GM21360 (cell line): ENCODE results near the gene THAP12.
"Not testable (repeated sequence)": the region's sequence is repeated elsewhere in the genome, so short reads cannot be mapped to it uniquely, and the experiment has no call there.

Source experiments
- ATAC-seq: cut with Tn5 transposase; IDR thresholded peaks from one replicate; pipeline ENCODE4 v1.9.1; 2021; ENCODE audit warnings: mild to moderate bottlenecking, moderate library complexity; ENCODE audit not compliant: unreplicated experiment

Gene THAP12

DNA sequence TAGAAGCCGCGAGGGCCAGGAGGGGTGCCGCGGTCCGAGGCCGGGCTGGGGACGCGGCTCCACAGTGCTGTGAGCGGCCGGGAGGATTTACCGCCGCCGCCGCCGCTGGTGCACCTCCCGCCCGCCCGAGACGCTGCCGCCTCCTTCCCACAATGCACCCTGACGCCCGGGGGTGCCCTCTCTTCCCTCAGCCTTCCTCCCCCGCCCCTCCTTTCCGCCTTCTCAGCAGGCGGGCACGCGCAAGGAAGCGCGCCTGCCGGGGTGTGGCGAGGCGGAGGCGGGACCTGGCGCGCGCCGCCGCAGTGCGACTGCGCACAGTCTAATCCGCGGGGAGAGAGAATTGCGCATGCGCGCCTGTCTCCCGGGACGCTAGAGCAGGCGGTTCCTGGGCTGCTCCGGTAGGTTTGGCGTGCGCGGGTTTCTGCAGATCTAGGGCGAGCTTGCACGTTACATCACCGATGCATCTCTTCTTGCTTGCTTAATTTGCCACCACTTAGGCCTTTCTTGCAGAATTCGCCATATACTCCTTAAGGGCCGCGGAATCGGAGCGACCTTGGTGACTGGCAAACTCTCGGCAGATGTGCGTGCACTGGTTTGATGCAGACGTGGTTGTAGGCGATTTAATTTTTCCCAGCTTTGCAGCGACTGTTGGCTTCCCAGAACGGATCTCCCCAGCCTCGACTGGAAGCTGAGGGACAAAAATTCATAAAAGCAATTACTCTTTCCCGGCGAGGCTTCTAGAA lies at the start of gene THAP12, which contains the start of gene GVQW3:
Gene THAP12 (minus strand): TSS at position 156 of the 743 bp plus-strand sequence. CDS start 296 bp downstream, outside the sequence.
Gene GVQW3 (plus strand): TSS at position 347 of the 743 bp plus-strand sequence. CDS start 506 bp downstream, outside the sequence.
- peak; percentile 69 for ATAC-seq

GRCh38 chr11:76426660-76427059 lies 45.7 kb upstream of the THAP12 start:
- no peak for ATAC-seq

GRCh38 chr11:76424891-76425290 lies 44.0 kb upstream of the THAP12 start:
- no peak for ATAC-seq

GRCh38 chr11:76424379-76424778 lies 43.4 kb upstream of the THAP12 start:
- peak; percentile 60 for ATAC-seq

DNA sequence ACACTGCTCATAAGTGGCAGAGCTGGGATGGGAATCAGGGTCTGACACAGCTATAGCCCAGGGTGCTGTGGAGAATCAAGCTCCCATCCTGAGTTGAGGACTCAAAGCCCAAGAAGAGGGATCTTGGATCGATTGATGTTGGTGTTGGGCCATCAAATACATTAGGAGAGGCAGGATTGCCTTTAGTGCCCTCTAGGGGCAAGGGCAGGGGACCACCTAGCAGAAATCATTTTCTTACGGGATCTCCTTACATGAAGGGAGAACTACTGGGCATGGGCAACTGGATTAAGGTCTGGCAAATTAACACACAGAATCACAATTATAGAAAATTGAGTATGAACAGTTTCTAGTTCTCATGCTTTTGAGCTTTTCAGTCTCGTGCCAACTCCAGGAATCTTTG lies 39.0 kb upstream of the THAP12 start:
- no peak for ATAC-seq

DNA sequence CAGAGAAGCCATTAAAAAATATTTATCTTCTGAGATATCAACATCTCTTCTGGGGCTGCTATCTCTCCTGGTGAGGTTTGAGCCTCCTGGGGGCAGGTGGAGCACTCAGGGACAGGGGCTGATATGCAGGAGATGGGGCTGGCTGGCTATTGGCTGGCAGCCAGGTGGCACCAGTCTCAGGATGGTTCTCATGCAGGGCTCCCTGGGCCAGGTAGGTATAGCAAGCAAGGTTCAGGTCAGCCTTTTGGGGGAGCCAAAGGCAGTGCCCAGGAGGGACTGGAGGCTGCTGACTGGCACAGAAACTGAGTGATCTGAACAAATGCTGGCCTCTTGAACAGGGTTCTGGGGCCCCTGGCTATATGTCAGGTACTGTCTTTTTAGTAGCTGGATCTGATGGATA lies 34.1 kb upstream of the THAP12 start:
- ATAC-seq: no peak

GRCh38 chr11:76410851-76411357 lies 30.0 kb upstream of the THAP12 start:
- ATAC-seq: no peak

GRCh38 chr11:76408171-76408965 lies 27.4 kb upstream of the THAP12 start:
- no peak for ATAC-seq

DNA sequence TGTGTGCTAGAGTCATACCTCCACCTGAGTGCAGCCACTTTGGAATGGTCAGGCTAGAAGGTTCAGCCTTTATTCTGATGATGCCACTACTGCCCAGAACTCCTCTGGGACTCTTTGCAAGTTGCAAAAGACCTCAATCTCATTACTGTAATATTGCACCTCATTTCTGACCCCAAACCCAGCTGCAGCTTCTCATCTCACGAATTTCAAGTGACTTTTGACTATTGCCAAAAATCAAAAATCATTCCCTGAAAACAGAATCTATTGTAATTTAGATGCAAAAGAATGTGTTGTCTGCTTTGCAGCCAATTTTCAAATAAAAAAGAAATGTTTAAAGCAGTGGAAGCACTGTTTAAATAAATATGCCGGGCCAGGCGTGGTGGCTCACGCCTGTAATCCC lies 25.4 kb upstream of the THAP12 start:
- no peak for ATAC-seq

DNA sequence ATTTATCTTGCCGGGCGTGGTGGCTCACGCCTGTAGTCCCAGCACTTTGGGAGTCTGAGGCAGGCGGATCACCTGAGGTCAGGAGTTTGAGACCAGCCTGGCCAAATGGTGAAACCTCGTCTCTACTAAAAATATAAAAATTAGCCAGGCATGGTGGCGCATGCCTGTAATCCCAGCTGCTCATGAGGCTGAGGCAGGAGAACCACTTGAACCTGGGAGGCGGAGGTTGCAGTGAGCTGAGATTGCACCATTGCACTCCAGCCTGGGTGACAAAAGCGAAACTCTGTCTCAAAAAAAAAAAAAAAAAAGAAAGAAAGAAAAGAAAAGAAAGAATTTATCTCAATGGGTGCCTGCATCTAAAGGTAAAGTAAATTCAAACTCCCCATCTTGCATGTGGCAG lies 20.6 kb upstream of the THAP12 start:
- not testable (repeated sequence) for ATAC-seq

- no peak for ATAC-seq
These were observed 20.0 kb upstream of the THAP12 start for GRCh38 chr11:76400967-76401366.

- no peak for ATAC-seq
These were observed 16.5 kb upstream of the THAP12 start for GRCh38 chr11:76397383-76397782.

GRCh38 chr11:76395296-76395695 lies 14.4 kb upstream of the THAP12 start:
- ATAC-seq: no peak

DNA sequence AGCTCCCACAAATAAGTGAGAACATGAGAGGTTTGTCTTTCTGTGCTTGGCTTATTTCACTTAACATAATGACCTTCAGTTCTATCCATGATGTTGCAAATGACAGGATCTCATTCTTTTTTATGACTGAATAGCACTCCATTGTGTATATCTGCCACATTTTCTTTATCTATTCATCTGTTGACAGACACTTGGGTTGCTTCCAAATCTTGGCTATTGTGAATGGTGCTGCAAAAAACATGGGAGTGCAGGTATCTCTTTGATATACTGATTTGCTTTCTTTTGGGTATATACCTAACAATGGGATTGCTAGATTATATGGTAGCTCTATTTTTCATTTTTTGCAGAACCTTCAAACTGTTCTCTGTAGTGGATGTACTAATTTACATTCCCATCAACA lies 13.5 kb upstream of the THAP12 start:
- no peak for ATAC-seq

DNA sequence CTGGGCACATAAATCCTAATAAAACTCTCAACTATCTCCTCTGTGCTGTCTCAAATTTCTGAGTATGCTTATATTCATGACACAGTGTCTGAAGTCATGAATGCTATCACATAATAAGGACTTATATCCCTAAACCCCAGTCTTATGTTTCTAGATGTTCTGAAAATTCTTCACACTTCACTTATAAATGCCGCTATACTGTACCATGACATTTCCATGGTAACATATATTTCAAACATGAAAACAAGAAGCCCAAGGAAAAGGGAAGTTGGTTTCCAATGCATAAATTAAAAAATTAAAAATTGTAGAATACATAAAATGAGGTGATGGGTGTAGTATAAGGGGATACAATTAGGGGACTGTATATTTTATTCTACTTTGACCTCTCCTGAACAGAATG lies 11.9 kb upstream of the THAP12 start:
- no peak for ATAC-seq

DNA sequence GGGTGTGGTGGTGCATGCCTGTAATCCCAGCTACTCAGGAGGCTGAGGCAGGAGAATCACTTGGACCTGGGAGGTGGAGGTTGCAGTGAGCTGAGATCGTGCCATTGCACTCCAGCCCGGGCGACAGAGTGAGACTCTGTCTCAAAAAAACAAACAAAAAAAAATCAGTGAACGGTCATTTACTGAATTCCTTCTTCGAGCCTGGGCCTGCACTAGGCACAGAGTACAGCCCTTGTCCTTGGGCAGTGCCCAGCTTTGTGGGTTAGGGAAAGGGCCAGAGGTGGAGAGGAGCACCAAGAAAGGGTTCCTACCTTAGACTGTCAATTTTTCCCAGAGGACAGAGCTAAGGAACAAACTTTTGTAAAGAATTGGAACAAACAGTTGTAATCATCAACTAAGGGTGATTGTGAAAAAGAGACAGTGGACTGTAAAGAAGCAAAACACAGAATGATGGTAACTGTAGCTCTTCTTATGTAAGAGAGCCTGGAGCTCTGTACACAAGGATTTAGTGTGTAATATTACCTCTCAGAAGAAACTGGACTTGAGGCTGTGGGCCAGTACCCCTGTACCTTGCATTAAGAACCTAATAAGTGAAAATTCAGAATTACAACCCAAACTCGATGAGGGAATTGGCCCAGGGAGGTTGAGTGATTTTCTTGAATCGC lies 11.0 kb upstream of the THAP12 start:
- ATAC-seq: no peak

- ATAC-seq: no peak
These were observed 10.1 kb upstream of the THAP12 start for GRCh38 chr11:76391021-76391420.

- no peak for ATAC-seq
These were observed 7.5 kb upstream of the THAP12 start for GRCh38 chr11:76388408-76388807.

DNA sequence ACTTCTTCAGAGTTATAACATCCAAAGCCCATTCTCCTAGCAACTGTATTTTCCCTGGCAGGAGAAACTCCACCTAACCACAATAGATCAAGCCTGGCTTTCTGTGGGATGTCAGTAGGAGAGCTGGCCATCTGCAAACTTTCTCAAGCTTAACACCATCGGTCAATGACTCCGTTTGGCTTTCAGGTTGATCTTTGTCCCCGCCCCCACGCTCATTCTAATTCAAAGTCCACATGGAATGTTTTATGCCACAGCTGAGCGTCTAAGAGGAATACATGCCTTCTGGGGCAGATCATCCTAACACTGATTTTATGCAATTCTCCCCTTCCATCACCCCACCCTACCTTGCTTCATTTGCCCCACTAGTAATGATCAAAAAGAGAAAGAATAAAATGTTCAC lies 5.0 kb upstream of the THAP12 start:
- ATAC-seq: no peak

GRCh38 chr11:76382209-76382608 lies 1.3 kb upstream of the THAP12 start:
- no peak for ATAC-seq
